Gastroesophageal sphincter (tissue), 3 donors: ENCODE measurements around the gene SLC29A3.

ENCODE experiments used
- POLR2A ChIP-seq, 2 donors: fragments of 450-650 bp; IDR thresholded peaks; one replicate each; pipeline ENCODE4 v1.6.1; 2017; ENCODE audit warnings: antibody characterized with exemption in 2 of 2, mild to moderate bottlenecking in 2 of 2, moderate library complexity in 1 of 2
- TF ChIP-seq, protein P1 (sequence below), 4 experiments: fragments of 200-600 bp in 2 of 4; fragments of 450-650 bp in 2 of 4; sonication (generic) in 1 of 4; IDR thresholded peaks; one replicate each; pipeline ENCODE4 v1.5.1; 2017 to 2019; ENCODE audit warnings: antibody characterized with exemption in 4 of 4, mild to moderate bottlenecking in 2 of 4, moderate library complexity in 2 of 4

- TF ChIP-seq, protein P1, sequence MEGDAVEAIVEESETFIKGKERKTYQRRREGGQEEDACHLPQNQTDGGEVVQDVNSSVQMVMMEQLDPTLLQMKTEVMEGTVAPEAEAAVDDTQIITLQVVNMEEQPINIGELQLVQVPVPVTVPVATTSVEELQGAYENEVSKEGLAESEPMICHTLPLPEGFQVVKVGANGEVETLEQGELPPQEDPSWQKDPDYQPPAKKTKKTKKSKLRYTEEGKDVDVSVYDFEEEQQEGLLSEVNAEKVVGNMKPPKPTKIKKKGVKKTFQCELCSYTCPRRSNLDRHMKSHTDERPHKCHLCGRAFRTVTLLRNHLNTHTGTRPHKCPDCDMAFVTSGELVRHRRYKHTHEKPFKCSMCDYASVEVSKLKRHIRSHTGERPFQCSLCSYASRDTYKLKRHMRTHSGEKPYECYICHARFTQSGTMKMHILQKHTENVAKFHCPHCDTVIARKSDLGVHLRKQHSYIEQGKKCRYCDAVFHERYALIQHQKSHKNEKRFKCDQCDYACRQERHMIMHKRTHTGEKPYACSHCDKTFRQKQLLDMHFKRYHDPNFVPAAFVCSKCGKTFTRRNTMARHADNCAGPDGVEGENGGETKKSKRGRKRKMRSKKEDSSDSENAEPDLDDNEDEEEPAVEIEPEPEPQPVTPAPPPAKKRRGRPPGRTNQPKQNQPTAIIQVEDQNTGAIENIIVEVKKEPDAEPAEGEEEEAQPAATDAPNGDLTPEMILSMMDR (IDR thresholded peaks at IDR 0.05) = no peak
- no peak for TF ChIP-seq POLR2A (IDR thresholded peaks at IDR 0.05)
Measured at GRCh38 chr10:71346731-71347130, 27.7 kb downstream of the SLC29A3 start.
